Mammary epithelial cell (primary cell): ENCODE data around the gene AKAP13.

ENCODE experiments used
- CTCF ChIP-seq, 2 donors: IDR thresholded peaks in 1 of 2; conservative IDR thresholded peaks in 1 of 2; 2 replicates each; pipeline ENCODE4 v1.5.1; 2011 to 2012; ENCODE audit warnings: inconsistent platforms in 2 of 2, low read length in 2 of 2, mild to moderate bottlenecking in 2 of 2, control low read depth in 1 of 2, low read depth in 1 of 2; ENCODE audit not compliant: insufficient read depth in 1 of 2; ENCODE audit errors: extremely low read depth in 1 of 2
- EZH2 ChIP-seq: IDR thresholded peaks from 2 replicates; pipeline ENCODE4 v1.6.1; 2012; ENCODE audit warnings: low read length, inconsistent platforms, borderline replicate concordance

- TF ChIP-seq CTCF (conservative IDR thresholded peaks at IDR 0.05 in 1 of 2, IDR thresholded peaks at IDR 0.05 in 1 of 2; ENCODE audit: extremely low read depth in 1 of 2, insufficient read depth in 1 of 2, low read depth in 1 of 2, low read length in 2 of 2) = no peak
- TF ChIP-seq EZH2 = no peak
These were observed 83.6 kb downstream of the AKAP13 start for GRCh38 chr15:85463976-85464375.
